Medulla oblongata (tissue), 1 donor: Measurements from ENCODE around the gene LMNTD2.

Experiments used
- DNase-seq: peaks from one replicate; pipeline ENCODE4 v3.0.0-alpha.2; 2015; ENCODE audit errors: extremely low spot score

LMNTD2 gene

GRCh38 chr11:560305-561147, at the start of gene LMNTD2, which contains the start of gene RASSF7:
Gene LMNTD2 (minus strand): TSS chr11:560738. CDS start chr11:560716, 22 bp downstream.
Gene RASSF7 (plus strand): TSS chr11:560970. CDS start chr11:561769, 799 bp downstream.
- DNase-seq: peak; percentile 85

GRCh38 chr11:609341-609811, 48.8 kb upstream of the LMNTD2 start:
- DNase-seq: no peak

GRCh38 chr11:608791-609251, 48.3 kb upstream of the LMNTD2 start:
- no peak for DNase-seq

- DNase-seq: no peak
Observed at GRCh38 chr11:607971-608659, 47.6 kb upstream of the LMNTD2 start.

- DNase-seq: no peak
Observed at GRCh38 chr11:607020-607780, 46.7 kb upstream of the LMNTD2 start.

DNA sequence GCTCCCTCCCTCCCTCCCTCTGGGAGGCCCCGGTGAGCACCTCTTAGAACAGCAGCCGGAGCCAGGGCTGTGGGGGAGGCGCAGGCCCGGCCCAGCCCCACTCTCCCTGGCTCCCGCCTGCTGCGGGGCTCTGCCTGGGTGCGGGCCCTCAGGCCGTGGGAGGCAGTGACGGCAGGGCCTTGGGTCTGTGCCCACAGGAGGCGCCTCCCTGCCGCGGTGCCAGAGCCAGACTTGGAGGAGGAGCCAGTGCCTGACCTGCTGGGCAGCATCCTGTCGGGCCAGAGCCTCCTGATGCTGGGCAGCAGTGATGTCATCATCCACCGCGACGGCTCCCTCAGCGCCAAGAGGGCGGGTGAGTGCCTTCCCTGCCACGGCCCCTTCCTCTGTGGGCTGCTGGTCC, 45.7 kb upstream of the LMNTD2 start:
- peak; percentile 22 for DNase-seq

DNA sequence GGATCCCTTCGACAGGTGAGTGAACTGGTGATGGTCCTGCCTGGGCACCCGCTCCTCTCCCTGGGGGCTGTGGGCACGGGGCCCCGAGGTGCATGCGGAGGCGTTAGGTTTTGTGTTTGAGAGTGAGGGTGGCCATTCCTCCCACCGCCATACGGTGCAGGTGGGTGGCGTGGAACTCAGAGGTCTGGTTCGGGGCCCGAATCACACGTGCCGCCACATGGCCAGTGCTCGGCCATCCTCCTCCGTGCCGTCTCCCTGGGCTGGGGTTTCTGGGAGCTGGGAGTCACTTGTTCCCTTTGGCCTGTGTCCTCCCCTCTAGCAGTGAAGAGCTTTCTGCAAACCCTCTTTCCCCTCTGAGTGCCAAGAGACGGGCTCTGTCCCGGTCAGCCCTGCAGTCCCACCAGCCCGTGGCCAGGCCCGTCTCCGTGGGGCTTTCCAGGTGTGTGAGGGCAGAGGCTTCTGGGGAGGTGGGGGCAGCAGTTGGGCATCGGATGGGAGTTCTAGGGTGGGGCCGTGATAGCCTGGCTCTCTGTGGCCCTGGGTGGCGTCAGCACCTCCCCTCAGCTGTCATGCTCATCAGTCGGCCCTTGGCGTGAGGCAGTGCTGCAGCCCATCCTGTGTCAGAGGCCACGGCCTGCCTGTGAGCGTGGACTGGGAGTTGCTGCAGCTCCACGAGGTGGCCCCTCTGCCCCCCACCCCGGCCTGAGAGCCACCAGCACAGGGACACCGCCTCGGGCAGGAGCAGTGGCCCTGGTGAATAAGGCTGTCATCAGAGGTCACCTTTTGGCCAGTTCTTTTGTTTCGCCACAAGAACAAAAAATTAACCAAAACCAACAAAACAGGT, 45.0 kb upstream of the LMNTD2 start:
- DNase-seq: no peak

- DNase-seq: no peak
Observed at GRCh38 chr11:603154-603553, 42.6 kb upstream of the LMNTD2 start.

DNA sequence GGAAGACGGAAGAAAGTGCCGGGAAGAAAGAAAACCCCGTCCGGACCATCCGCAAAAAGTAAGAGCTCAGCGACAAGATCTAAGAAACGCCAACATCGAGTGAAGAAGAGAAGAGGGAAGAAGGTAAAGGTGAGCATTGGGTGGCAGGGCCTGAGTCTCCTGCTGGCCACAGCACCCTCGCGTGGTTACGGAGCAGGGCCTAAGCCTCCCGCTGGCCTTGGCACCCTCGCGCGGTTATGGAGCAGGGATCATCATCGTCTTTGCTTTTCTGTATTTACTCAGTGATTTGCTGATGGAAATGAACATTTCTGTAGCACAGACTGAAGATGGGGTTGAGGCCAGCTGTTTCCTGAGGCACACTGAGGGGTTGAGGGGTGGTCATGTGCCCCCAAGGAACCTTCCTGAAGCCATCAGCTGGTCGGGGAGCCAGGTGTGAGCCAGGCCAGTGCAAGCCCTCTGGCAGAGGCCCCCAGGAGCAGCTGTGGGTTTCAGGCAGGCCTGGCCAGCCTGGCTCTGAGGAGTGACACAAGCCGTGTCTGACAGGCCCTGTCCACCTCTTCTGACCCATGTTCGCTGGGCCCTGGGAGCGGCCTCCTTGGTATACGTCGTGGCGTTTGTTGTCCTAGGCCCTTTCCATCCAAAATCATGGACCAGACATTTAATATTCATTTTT, 41.2 kb upstream of the LMNTD2 start:
- DNase-seq: no peak

GRCh38 chr11:598005-598680, 37.6 kb upstream of the LMNTD2 start:
- DNase-seq: no peak

DNA sequence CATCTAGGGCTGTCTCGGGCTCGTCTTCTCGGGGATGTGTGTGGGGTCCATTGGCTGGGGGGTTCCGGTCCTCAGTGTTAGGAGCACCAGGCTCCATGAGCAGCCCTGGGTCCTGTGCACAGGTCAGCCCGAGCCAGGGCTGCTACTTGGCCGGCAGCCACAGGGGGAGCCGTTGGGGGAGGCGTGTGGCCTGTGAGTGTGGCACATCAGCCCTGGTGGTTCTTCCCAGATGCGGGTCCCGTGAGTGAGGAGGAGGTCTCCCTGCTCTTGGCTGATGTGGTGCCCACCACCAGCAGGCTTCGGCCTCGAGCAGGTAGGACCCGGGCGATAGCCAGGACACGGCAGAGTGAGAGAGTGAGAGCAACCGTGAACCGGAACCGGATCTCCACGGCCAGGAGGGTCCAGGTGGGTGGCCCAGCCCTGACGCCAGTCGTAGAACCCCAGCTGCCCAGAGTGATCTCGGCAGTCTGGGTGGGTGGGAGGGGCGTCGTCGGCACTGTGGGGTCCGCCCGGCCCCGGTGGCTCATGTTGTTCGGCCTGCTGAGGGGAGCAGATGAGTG, 36.7 kb upstream of the LMNTD2 start:
- DNase-seq: no peak

DNA sequence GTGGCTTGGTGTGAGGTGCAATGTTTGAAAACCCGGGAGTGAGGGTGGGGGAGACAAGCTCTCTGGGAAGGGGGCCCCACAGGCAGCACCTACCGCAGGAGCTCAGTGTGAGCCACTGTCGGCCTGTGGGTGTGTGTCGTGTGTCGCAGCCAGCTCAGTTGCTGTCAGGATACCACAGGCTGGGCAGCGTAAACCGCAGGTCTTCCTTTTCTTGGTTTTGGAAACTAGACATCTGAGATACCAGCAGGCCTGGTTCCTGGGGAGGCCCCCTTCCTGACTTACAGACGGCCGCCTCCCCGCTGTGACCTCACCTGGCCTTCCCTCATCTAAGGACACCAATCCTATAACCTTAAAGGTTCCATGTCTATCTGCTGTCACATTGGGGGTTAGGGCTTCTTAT, 35.8 kb upstream of the LMNTD2 start:
- DNase-seq: no peak

DNA sequence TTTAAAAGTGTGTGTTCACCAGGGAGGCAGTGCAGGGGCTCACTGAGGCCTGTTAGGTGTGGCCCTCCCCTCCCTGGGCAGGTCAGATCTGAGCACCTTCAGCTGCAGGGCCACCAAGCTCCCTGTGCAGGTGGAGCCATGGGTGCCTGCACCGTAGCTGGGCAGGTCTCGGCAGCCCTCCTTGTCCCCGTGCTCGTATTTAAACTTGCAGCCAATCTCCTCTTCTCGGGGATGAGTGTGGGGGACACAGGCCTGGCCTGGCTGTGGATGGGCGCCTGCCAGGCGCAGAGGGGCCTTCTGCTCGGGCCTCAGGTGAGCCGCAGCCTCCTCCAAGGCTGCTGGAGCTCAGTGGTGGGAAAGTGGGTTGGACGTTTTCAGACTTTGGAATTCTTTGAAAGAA, 34.9 kb upstream of the LMNTD2 start:
- no peak for DNase-seq

DNA sequence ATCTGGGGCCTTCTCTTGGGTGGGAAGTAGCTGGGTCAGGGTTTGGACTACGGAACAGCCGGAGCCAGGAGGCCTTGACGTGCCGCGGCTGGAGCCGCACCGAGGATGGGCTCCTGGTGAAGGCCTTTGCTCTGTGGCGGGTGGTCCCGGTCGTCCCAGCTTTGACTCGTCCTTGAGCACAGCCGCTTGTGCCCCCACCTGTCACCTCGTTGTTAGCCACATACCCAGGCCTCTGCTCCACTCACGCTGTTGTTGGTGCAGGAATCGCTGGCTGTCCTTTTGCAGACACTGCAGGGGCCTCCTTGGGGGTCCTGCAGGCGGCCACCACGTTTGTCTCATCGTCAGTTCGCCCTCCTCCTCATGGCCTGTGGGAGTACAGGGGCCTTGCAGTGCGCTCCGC, 32.8 kb upstream of the LMNTD2 start:
- DNase-seq: no peak

GRCh38 chr11:592918-593317, 32.4 kb upstream of the LMNTD2 start:
- no peak for DNase-seq

DNA sequence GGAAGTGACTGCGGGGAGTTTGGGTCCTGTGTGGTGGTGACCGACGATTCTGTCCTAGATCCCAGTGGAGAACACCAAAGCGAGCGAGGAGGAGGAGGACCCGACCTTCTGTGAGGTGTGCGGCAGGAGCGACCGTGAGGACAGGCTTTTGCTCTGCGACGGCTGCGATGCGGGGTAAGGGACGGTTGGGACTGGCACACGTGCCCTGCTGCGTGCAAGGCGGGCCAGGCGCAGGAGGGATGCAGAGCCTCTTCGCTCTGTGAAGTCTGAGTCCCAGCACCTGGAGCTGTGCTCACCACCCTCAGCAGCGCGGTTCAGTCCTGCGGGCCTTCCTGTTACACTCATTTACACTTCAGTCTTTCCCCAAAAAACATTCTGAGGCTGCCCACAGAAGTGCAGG, 32.0 kb upstream of the LMNTD2 start:
- no peak for DNase-seq

GRCh38 chr11:590997-591396, 30.5 kb upstream of the LMNTD2 start:
- DNase-seq: no peak

DNA sequence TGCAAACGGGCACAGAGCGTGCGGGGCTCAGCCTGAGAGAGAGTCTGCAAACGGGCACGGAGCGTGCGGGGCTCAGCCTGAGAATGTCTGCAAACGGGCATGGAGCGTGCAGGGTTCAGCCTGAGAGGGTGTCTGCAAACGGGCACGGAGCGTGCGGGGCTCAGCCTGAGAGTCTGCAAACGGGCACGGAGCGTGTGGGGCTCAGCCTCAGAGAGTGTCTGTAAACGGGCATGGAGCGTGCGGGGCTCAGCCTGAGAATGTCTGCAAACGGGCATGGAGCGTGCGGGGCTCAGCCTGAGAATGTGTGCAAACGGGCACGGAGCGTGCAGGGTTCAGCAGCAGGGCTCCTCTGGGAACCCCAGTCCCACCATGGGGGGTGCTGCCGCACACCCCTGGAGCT, 29.3 kb upstream of the LMNTD2 start:
- DNase-seq: no peak

GRCh38 chr11:587978-588380, 27.4 kb upstream of the LMNTD2 start:
- no peak for DNase-seq

DNA sequence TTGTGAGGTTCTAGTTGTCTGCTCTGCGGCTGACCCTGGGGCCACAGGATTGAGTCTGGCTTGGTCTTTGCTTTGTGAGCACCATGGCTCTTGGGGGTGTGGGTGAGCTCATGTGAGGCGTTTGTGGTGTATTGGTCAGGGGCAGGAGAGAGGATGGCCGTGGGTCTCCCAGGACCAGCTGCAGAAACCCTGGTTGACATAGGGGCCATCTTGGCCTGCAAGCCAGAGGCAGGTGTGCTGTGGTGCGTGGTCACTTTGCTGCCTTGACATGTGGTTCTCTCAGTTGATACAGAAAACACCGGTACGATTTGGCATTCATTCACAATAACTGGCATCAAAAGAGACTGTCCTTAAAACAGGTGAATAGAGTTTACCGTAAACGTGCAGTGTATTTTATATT, 27.0 kb upstream of the LMNTD2 start:
- no peak for DNase-seq
